Adrenal gland (tissue), 12 donors: Measurements from ENCODE around the gene MAEL. TPM values are rescaled to one million over a fixed set of nuclear protein-coding genes. Genes with fewer than 3 reads are reported as not detected.

Source experiments
- DNase-seq, 7 donors: peaks; one replicate each; pipeline ENCODE4 v3.0.0-alpha.2; 2019 to 2020
- H3K27ac ChIP-seq, 5 donors: fragments of 200-600 bp; sonication (generic) in 4 of 5; 1 replicate in 3 of 5; 2 replicates in 2 of 5; pipeline versions ENCODE4 v1.5.1 to v1.8.0; 2016 to 2020; ENCODE audit warnings: mild to moderate bottlenecking in 1 of 5
- H3K27me3 ChIP-seq: fragments of 200-600 bp; 2 replicates; pipeline ENCODE4 v1.8.0; 2021
- H3K36me3 ChIP-seq, 2 donors: fragments of 200-600 bp; replicated peaks in 1 of 2; 1 replicate in 1 of 2; 2 replicates in 1 of 2; pipeline versions ENCODE4 v1.5.1 to v1.8.0; 2018 to 2022
- H3K4me1 ChIP-seq, 2 donors: fragments of 200-600 bp; replicated peaks in 1 of 2; 1 replicate in 1 of 2; 2 replicates in 1 of 2; pipeline versions ENCODE4 v1.5.1 to v1.8.0; 2018 to 2021
- H3K4me3 ChIP-seq, 4 donors: fragments of 200-600 bp; sonication (generic) in 3 of 4; one replicate each; pipeline ENCODE4 v1.5.1; 2016 to 2018
- H3K9me3 ChIP-seq, 3 donors: fragments of 200-600 bp; sonication (generic) in 1 of 3; replicated peaks in 1 of 3; 1 replicate in 2 of 3; 2 replicates in 1 of 3; pipeline versions ENCODE4 v1.5.1 to v1.8.0; 2016 to 2021
- CTCF ChIP-seq, 6 experiments: fragments of 450-650 bp in 4 of 6; fragments of 200-600 bp in 2 of 6; sonication (generic) in 1 of 6; IDR thresholded peaks; 1 replicate in 5 of 6; 2 replicates in 1 of 6; pipeline versions ENCODE4 v1.5.1 to v1.8.0; 2016 to 2021; ENCODE audit warnings: antibody characterized with exemption in 6 of 6, mild to moderate bottlenecking in 2 of 6, moderate library complexity in 1 of 6
- POLR2A ChIP-seq, 2 donors: fragments of 450-650 bp; IDR thresholded peaks; one replicate each; pipeline ENCODE4 v1.6.1; 2017; ENCODE audit warnings: antibody characterized with exemption in 2 of 2, mild to moderate bottlenecking in 2 of 2, moderate library complexity in 1 of 2
- WGBS, 4 donors: extraction: QIAGEN DNeasy Blood & Tissue Kit in 2 of 4; methylation state at CpG; one replicate each; pipeline versions ENCODE4 v1.1.5 to v1.1.7; 2013 to 2017; 5-methylcytosine and 5-hydroxymethylcytosine counted together
- intact Hi-C, 2 donors: fragments of 100-400 bp; cut with DNase I; formaldehyde crosslinking; loops; one replicate each; pipeline versions ENCODE4 v1.14.1 to v1.15.0; 2022 to 2023
- polyA plus RNA-seq, 3 donors: library from polyadenylated mRNA; stranded (reverse); fragments of 200-250 nt in 2 of 3; fragments of 350-450 nt in 1 of 3; fragmentation: Illumina TruSeq in 1 of 3; extraction: RNeasy Lipid Tissue Mini Kit (QIAGEN cat#74804) in 1 of 3; gene quantifications; one replicate each; pipeline ENCODE4 v1.2.3, GENCODE V29; 2013 to 2014
- total RNA-seq, 9 donors: library from RNA; depleted of rRNA in 4 of 9; stranded (reverse); fragments of >200 nt in 4 of 9; fragments of 120-200 nt in 1 of 9; fragmentation: NEBNext Ultra II Directional in 1 of 9; extraction: Animal tissue kit (Norgen Biotek cat#: 25700) in 1 of 9; gene quantifications; one replicate each; pipeline versions ENCODE4 v1.1.0 to v1.2.4, GENCODE V29; 2013 to 2023
- donor health status: healthy with polysubstance abuse.
- donor health status: Bipolar disorder and iron deficiency.
- donor health status: DM: yes; HTN: yes; CAD: no.
- donor health status: DM: no; HTN: no; CAD: no.
- donor health status: DM: no; HTN: no; CAD: no.
- donor health status: DM: yes; HTN: yes; CAD: no.

The MAEL gene
- total and polyA plus RNA-seq, 12 donors: 0.17 TPM; not detected in 11

- WGBS, 4 donors: 73 to 76% (median 74%) methylated on average over 4 of the region's 4 CpGs
- no peak for DNase-seq
- H3K4me3 ChIP-seq: no peak overlapping the region
- no peak overlapping the region for H3K27ac ChIP-seq
- no peak for TF ChIP-seq POLR2A (IDR thresholded peaks at IDR 0.05)
- no peak for TF ChIP-seq CTCF (IDR thresholded peaks at IDR 0.05)
- intact Hi-C loops: no loop called here
- H3K9me3 ChIP-seq: no peaks in the 10 kb centered on the region
- no peaks in the 10 kb centered on the region for H3K4me1 ChIP-seq
- peaks cover 8% of the 10 kb centered on the region for H3K27me3 ChIP-seq
- no peaks in the 10 kb centered on the region for H3K36me3 ChIP-seq
These were observed 36.9 kb upstream of the MAEL start for GRCh38 chr1:166952002-166952746.

GRCh38 chr1:166953491-166953890 is 35.6 kb upstream of the MAEL start:
- intact Hi-C loops: no loop called here
- TF ChIP-seq POLR2A (IDR thresholded peaks at IDR 0.05) (no peak), CTCF (IDR thresholded peaks at IDR 0.05) (no peak)

GRCh38 chr1:166956057-166956850 is 32.8 kb upstream of the MAEL start:
- DNase-seq: no peak
- H3K4me1 ChIP-seq: no peaks in the 10 kb centered on the region
- no peak overlapping the region for H3K27ac ChIP-seq
- H3K4me3 ChIP-seq: no peak overlapping the region
- intact Hi-C loops: no loop called here
- peaks cover 4% of the 10 kb centered on the region for H3K27me3 ChIP-seq
- H3K36me3 ChIP-seq: no peaks in the 10 kb centered on the region
- no peaks in the 10 kb centered on the region for H3K9me3 ChIP-seq
- no peak for TF ChIP-seq POLR2A (IDR thresholded peaks at IDR 0.05)
- no peak for TF ChIP-seq CTCF (IDR thresholded peaks at IDR 0.05)
- WGBS, 4 donors: 75 to 83% (median 78%) methylated on average over 2 of the region's 2 CpGs

More at GRCh38 chr1:166953491-166953890, 35.6 kb upstream of the MAEL start:
- H3K36me3 ChIP-seq: no peaks in the 10 kb centered on the region
- no peak for DNase-seq
- H3K4me3 ChIP-seq: no peak overlapping the region
- H3K27me3 ChIP-seq: no peaks in the 10 kb centered on the region
- no peaks in the 10 kb centered on the region for H3K9me3 ChIP-seq
- no peak overlapping the region for H3K27ac ChIP-seq
- H3K4me1 ChIP-seq: no peaks in the 10 kb centered on the region

- peaks cover 4% of the 10 kb centered on the region for H3K27me3 ChIP-seq
- intact Hi-C loops: no loop called here
- H3K36me3 ChIP-seq: no peaks in the 10 kb centered on the region
- H3K27ac ChIP-seq: no peak overlapping the region
- no peaks in the 10 kb centered on the region for H3K4me1 ChIP-seq
- no peak for TF ChIP-seq POLR2A (IDR thresholded peaks at IDR 0.05)
- no peak for TF ChIP-seq CTCF (IDR thresholded peaks at IDR 0.05)
- 88 to 91% (median 88%) methylated on average over 2 of the region's 2 CpGs for WGBS, 4 donors
- no peaks in the 10 kb centered on the region for H3K9me3 ChIP-seq
- H3K4me3 ChIP-seq: no peak overlapping the region
- DNase-seq: no peak
These were observed 32.2 kb upstream of the MAEL start for GRCh38 chr1:166956872-166957271.
